ENCODE measurements around the gene CTNNA3. TPM values are rescaled to one million over a fixed set of nuclear protein-coding genes. Genes with fewer than 3 reads are reported as not detected.
A peak's percentile ranks its signal among the peaks of the same experiment; 100 is the strongest.

CTNNA3 gene
- total RNA-seq, 1 donor from 2014 or later, result not detected

DNA sequence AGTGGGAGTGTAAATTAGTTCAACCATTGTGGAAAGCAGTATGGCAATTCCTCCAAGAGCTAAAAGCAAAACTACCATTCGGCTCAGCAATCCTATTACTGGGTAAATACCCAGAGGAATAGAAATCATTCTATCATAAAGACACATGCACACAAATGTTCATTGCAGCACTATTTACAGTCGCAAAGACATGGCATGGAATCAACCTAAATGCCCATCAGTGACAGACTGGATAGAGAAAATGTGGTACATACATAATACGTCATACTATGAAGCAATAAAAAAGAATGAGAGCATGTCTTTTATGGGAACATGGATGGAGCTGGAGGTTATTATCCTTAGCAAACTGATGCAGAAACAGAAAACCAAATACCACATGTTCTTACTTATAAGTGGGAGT lies 1646.7 kb downstream of the CTNNA3 start:
- no peak for DNase-seq (ENCODE audit: low read depth)
- FAIRE-seq, result no peak
- H3K36me3 ChIP-seq (ENCODE audit: control insufficient read depth, insufficient read depth, low read length), result no peaks in the 10 kb centered on the region
- no peak overlapping the region for H3K4me3 ChIP-seq (ENCODE audit: low read depth, low read length)
- no peaks in the 10 kb centered on the region for H3K27me3 ChIP-seq (ENCODE audit: control insufficient read depth, insufficient read depth, low read length)
- TF ChIP-seq, protein P1, sequence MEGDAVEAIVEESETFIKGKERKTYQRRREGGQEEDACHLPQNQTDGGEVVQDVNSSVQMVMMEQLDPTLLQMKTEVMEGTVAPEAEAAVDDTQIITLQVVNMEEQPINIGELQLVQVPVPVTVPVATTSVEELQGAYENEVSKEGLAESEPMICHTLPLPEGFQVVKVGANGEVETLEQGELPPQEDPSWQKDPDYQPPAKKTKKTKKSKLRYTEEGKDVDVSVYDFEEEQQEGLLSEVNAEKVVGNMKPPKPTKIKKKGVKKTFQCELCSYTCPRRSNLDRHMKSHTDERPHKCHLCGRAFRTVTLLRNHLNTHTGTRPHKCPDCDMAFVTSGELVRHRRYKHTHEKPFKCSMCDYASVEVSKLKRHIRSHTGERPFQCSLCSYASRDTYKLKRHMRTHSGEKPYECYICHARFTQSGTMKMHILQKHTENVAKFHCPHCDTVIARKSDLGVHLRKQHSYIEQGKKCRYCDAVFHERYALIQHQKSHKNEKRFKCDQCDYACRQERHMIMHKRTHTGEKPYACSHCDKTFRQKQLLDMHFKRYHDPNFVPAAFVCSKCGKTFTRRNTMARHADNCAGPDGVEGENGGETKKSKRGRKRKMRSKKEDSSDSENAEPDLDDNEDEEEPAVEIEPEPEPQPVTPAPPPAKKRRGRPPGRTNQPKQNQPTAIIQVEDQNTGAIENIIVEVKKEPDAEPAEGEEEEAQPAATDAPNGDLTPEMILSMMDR (IDR thresholded peaks at IDR 0.05; ENCODE audit: insufficient read depth, low read length, severe bottlenecking), result no peak

DNA sequence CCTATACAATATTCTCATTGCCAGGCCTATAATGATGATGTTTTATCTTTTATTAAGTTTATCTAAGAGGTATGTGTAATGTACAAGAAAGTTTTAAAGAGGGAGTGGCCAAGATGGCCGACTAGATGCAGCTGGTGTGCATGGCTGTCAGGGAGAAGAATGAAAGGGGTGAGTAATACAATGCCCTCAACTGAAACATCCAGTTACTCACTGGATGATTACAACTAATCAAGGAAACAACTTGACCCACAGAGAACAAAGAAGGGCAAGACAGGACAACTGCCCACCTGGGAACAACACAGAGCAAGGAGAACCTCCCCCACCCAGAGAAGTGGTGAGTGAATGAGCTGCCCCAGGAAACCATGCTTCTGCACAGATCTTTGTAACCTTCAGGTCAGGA lies 1650.1 kb downstream of the CTNNA3 start:
- Histone ChIP-seq H3K36me3 (ENCODE audit: control insufficient read depth, insufficient read depth, low read length) (no peaks in the 10 kb centered on the region), H3K4me3 (ENCODE audit: low read depth, low read length) (no peak overlapping the region), H3K27me3 (ENCODE audit: control insufficient read depth, insufficient read depth, low read length) (no peaks in the 10 kb centered on the region)
- no peak for FAIRE-seq
- DNase-seq (ENCODE audit: low read depth), result peak; percentile 66
- TF ChIP-seq, protein P1 (IDR thresholded peaks at IDR 0.05; ENCODE audit: insufficient read depth, low read length, severe bottlenecking), result no peak

DNA sequence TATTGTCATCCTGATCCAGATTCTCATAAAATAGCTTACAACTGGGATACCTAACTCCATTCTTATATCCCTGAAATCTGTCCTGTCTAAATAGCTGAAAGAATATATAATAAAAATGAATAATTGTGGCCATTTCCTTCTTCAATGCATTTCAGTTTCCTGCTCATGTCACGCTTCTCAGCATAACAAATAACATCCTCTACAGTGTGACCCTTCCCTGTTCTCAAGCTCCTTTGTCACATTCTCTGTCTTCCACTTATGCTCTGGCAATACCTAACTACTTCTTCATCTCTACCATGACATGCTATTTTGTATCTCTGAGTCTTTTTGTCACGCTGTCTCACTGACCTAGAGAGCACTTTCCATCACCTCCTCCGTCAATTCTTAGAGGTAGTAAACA lies 1654.2 kb downstream of the CTNNA3 start:
- no peak overlapping the region for H3K4me3 ChIP-seq (ENCODE audit: low read depth, low read length)
- no peaks in the 10 kb centered on the region for H3K36me3 ChIP-seq (ENCODE audit: control insufficient read depth, insufficient read depth, low read length)
- no peaks in the 10 kb centered on the region for H3K27me3 ChIP-seq (ENCODE audit: control insufficient read depth, insufficient read depth, low read length)
- TF ChIP-seq, protein P1 (IDR thresholded peaks at IDR 0.05; ENCODE audit: insufficient read depth, low read length, severe bottlenecking), result no peak
- DNase-seq (ENCODE audit: low read depth), result no peak
- no peak for FAIRE-seq

DNA sequence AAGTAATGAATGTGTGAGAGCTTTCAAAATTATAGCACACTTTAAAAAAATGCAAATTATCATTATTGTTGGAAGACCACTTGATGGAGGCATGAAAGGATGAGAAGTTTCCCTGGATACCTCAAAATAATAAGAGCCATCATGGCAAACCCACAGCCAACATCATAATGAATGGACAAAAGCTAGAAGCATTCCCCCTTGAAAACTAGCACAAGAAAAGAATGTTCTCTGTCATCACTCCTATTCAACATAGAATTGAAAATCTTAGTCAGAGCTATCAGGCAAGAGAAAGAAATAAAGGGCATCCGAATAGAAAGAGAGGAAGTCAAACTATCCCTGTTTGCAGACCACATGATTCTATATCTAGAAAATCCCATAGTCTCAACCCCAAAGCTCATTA lies 1657.4 kb downstream of the CTNNA3 start:
- Histone ChIP-seq H3K4me3 (ENCODE audit: low read depth, low read length) (no peak overlapping the region), H3K27me3 (ENCODE audit: control insufficient read depth, insufficient read depth, low read length) (no peaks in the 10 kb centered on the region), H3K36me3 (ENCODE audit: control insufficient read depth, insufficient read depth, low read length) (no peaks in the 10 kb centered on the region)
- no peak for DNase-seq (ENCODE audit: low read depth)
- FAIRE-seq, result no peak
- TF ChIP-seq, protein P1 (IDR thresholded peaks at IDR 0.05; ENCODE audit: insufficient read depth, low read length, severe bottlenecking), result no peak

DNA sequence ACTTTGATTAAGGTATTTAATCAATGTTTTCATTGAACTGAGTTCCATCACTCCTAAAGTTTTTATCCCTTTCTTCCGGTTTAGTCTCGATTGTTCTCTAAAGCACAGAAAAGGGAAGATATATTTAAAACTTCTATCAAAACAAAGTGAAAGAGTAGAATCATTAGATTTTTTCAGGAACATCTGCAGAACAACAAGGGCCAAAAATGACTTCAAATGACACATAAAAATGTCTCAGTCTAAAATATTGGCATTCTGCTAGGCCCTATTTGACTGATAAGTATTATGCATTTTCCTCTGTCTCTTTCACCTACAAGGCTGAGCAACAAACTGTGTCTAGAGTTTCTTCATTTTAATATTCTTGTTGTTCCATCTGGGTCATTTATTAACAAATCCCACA lies 1669.7 kb downstream of the CTNNA3 start:
- DNase-seq (ENCODE audit: low read depth), result no peak
- no peak for FAIRE-seq
- Histone ChIP-seq H3K4me3 (ENCODE audit: low read depth, low read length) (no peak overlapping the region), H3K36me3 (ENCODE audit: control insufficient read depth, insufficient read depth, low read length) (no peaks in the 10 kb centered on the region), H3K27me3 (ENCODE audit: control insufficient read depth, insufficient read depth, low read length) (no peaks in the 10 kb centered on the region)
- TF ChIP-seq, protein P1 (IDR thresholded peaks at IDR 0.05; ENCODE audit: insufficient read depth, low read length, severe bottlenecking), result no peak

DNA sequence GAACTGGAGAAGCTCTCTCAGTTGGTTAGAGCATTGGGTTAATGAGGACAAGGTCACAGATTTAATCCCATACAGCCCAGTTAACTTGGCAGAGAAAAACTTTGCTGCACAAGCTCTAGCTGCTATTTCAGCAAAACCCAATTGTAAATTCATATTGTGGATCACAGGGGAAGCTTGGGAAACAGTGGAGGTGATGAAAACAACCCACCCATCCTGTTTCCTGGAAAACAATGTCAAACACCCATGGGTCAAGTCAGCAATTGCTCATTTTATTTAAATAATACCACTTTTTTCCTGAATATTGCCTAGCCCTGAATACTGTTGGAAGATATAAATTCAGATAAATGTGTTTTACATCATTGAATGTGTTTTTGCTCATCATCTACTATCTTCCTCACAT lies 1670.8 kb downstream of the CTNNA3 start:
- H3K4me3 ChIP-seq (ENCODE audit: low read depth, low read length), result no peak overlapping the region
- FAIRE-seq, result no peak
- DNase-seq (ENCODE audit: low read depth), result no peak
- H3K36me3 ChIP-seq (ENCODE audit: control insufficient read depth, insufficient read depth, low read length), result no peaks in the 10 kb centered on the region
- TF ChIP-seq, protein P1 (IDR thresholded peaks at IDR 0.05; ENCODE audit: insufficient read depth, low read length, severe bottlenecking), result no peak
- H3K27me3 ChIP-seq (ENCODE audit: control insufficient read depth, insufficient read depth, low read length), result no peaks in the 10 kb centered on the region
